H1 (cell line): ENCODE results near the gene ZFP64. TPM values are rescaled to one million over a fixed set of nuclear protein-coding genes. Genes with fewer than 3 reads are reported as not detected.

Source experiments
- BCL11A ChIP-seq, 2 experiments: IDR thresholded peaks; one replicate each; pipeline ENCODE4 v1.6.1; 2011; ENCODE audit warnings: low read depth in 2 of 2, low read length in 2 of 2, mild to moderate bottlenecking in 2 of 2
- TCF12 ChIP-seq: IDR thresholded peaks from 2 replicates; pipeline ENCODE4 v1.6.1; 2011; ENCODE audit warnings: low read depth, mild to moderate bottlenecking, low read length
- polyA plus RNA-seq, 7 experiments: library from polyadenylated mRNA; depleted of rRNA in 3 of 7; stranded (reverse) in 5 of 7; unstranded in 2 of 7; fragments of >200 nt in 5 of 7; fragments of 200-250 nt in 2 of 7; gene quantifications; 1 replicate in 5 of 7; 2 replicates in 1 of 7; 4 replicates in 1 of 7; pipeline versions ENCODE4 v1.2.1 to v1.2.3, GENCODE V29; 2011 to 2013; ENCODE audit warnings: missing spikeins in 2 of 7, mixed read lengths in 2 of 7
- total RNA-seq: library from RNA; stranded (reverse); fragmentation: NEBNext Ultra II Directional; extraction: Animal tissue kit (Norgen Biotek cat#: 25700); gene quantifications from 2 replicates; pipeline ENCODE4 v1.2.1, GENCODE V29; 2021

The ZFP64 gene
- total and polyA plus RNA-seq, 2 of the 8 experiments (the other 6 are each of a cell fraction or from before 2014, with no cell fraction given), result 25.3 to 43.7 TPM

GRCh38 chr20:52132337-52132736 is 59.2 kb downstream of the ZFP64 start (continued):
- TF ChIP-seq TCF12 (no peak), BCL11A (IDR thresholded peaks at IDR 0.05; ENCODE audit: low read depth in 2 of 2, low read length in 2 of 2) (no peak)
